ENCODE measurements around the gene DCTPP1.

Gene DCTPP1

DNA sequence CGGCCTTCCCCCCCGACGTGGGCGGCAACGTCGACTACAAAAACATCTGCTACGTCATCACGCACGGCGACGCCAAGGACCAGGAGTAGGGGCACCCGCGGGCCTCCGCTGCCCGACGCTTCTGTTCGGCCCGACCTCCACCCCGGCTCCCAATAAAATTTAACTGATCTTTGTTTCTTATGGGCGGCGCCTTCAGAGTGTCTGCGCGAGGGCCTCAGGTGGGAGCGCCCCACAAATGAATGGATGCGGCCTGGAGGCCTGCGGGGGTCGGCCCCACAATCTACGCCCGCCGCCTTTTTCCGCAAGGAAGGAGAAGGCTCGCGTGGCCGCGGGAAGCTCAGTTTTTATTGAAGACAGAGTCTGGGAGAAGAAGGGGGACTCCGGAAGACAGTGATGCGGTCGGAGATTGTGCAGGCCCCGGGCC is 52.0 kb downstream of the DCTPP1 start:
- TF ChIP-seq, protein P1, sequence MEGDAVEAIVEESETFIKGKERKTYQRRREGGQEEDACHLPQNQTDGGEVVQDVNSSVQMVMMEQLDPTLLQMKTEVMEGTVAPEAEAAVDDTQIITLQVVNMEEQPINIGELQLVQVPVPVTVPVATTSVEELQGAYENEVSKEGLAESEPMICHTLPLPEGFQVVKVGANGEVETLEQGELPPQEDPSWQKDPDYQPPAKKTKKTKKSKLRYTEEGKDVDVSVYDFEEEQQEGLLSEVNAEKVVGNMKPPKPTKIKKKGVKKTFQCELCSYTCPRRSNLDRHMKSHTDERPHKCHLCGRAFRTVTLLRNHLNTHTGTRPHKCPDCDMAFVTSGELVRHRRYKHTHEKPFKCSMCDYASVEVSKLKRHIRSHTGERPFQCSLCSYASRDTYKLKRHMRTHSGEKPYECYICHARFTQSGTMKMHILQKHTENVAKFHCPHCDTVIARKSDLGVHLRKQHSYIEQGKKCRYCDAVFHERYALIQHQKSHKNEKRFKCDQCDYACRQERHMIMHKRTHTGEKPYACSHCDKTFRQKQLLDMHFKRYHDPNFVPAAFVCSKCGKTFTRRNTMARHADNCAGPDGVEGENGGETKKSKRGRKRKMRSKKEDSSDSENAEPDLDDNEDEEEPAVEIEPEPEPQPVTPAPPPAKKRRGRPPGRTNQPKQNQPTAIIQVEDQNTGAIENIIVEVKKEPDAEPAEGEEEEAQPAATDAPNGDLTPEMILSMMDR (IDR thresholded peaks at IDR 0.05; ENCODE audit: insufficient read depth, low read length, poor library complexity, severe bottlenecking), result no peak
- H3K27me3 ChIP-seq (replicated peaks; ENCODE audit: control insufficient read depth, insufficient read depth, low read length), result no peaks in the 10 kb centered on the region
- peak; percentile 84 for DNase-seq (ENCODE audit: extremely low read depth, insufficient read length)
- H3K36me3 ChIP-seq (ENCODE audit: control insufficient read depth, insufficient read depth, low read length), result peaks cover 6% of the 10 kb centered on the region
- H3K4me3 ChIP-seq (replicated peaks; ENCODE audit: low read depth, low read length), result peak overlapping the region; percentile 67

GRCh38 chr16:30377050-30377811 is 52.6 kb downstream of the DCTPP1 start:
- TF ChIP-seq, protein P1 (IDR thresholded peaks at IDR 0.05; ENCODE audit: insufficient read depth, low read length, poor library complexity, severe bottlenecking), result no peak
- Histone ChIP-seq H3K4me3 (replicated peaks; ENCODE audit: low read depth, low read length) (peak overlapping the region; percentile 67), H3K36me3 (ENCODE audit: control insufficient read depth, insufficient read depth, low read length) (peaks cover 6% of the 10 kb centered on the region), H3K27me3 (replicated peaks; ENCODE audit: control insufficient read depth, insufficient read depth, low read length) (no peaks in the 10 kb centered on the region)
- DNase-seq (ENCODE audit: extremely low read depth, insufficient read length), result no peak

GRCh38 chr16:30376461-30376902 is 53.3 kb downstream of the DCTPP1 start:
- H3K4me3 ChIP-seq (replicated peaks; ENCODE audit: low read depth, low read length), result no peak overlapping the region
- TF ChIP-seq, protein P1 (IDR thresholded peaks at IDR 0.05; ENCODE audit: insufficient read depth, low read length, poor library complexity, severe bottlenecking), result no peak
- no peak for DNase-seq (ENCODE audit: extremely low read depth, insufficient read length)
- no peaks in the 10 kb centered on the region for H3K27me3 ChIP-seq (replicated peaks; ENCODE audit: control insufficient read depth, insufficient read depth, low read length)
- peaks cover 6% of the 10 kb centered on the region; the same call in 1 of the 2 replicates for H3K36me3 ChIP-seq (ENCODE audit: control insufficient read depth, insufficient read depth, low read length)

DNA sequence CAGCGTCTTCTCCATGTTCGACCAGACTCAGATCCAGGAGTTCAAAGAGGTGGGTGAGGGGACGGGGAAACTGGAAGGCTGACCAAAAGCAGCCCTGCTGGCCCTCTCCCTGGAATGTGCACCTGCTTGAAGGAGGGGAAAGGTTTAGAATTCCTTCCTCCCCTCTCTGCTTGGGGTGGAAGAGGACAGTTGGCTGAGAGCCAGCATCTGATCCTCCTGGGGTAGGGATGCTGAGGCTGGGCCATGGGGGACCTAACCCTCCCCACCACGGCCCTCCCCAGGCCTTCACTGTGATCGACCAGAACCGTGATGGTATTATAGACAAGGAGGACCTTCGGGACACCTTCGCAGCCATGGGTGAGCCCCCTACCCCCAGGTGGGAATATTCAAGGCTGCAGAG is 54.0 kb downstream of the DCTPP1 start:
- no peak for DNase-seq (ENCODE audit: extremely low read depth, insufficient read length)
- Histone ChIP-seq H3K27me3 (replicated peaks; ENCODE audit: control insufficient read depth, insufficient read depth, low read length) (no peaks in the 10 kb centered on the region), H3K4me3 (replicated peaks; ENCODE audit: low read depth, low read length) (no peak overlapping the region), H3K36me3 (ENCODE audit: control insufficient read depth, insufficient read depth, low read length) (peaks cover 4% of the 10 kb centered on the region; the same call in 1 of the 2 replicates)
- TF ChIP-seq, protein P1 (IDR thresholded peaks at IDR 0.05; ENCODE audit: insufficient read depth, low read length, poor library complexity, severe bottlenecking), result no peak

DNA sequence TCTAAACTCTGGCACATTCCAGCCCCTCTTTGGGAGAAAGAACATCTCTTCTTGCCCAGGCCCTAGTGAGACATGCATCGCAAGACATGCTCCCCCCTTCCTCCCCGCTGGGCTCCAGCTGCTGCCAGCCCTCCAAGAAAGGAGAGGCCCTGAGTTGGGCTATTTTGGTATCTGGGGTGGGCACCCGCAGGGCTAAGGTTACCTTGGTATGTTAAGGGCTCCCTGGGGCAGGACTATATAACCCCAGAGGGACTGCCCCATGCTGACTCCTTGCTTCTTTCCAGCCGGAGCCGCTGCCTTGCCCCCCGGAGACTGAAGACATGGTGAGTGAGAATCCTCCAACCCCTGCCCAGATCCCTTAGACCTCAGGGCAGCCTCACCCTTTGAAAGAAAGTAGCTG is 55.3 kb downstream of the DCTPP1 start, which contains the start of gene MYL11:
MYL11 (plus strand) TSS at position 265 of the 400 bp plus-strand sequence; CDS start at position 321, 56 bp downstream.
- no peak within 1 kb of the TSS for H3K4me3 ChIP-seq (replicated peaks; ENCODE audit: low read depth, low read length)
- H3K27me3 ChIP-seq (replicated peaks; ENCODE audit: control insufficient read depth, insufficient read depth, low read length), result no peaks in the 10 kb centered on the region
- no peak for DNase-seq (ENCODE audit: extremely low read depth, insufficient read length)
- TF ChIP-seq, protein P1 (IDR thresholded peaks at IDR 0.05; ENCODE audit: insufficient read depth, low read length, poor library complexity, severe bottlenecking), result no peak
- H3K36me3 ChIP-seq (ENCODE audit: control insufficient read depth, insufficient read depth, low read length), result no peaks in the 10 kb centered on the region; the same call in 1 of the 2 replicates
